A549 (cell line): Measurements from ENCODE around the gene CHST15. TPM values are rescaled to one million over a fixed set of nuclear protein-coding genes. Genes with fewer than 3 reads are reported as not detected.

Experiments used
- ATAC-seq, 2 experiments: fragments of 200-7000 bp in 1 of 2; fragments of >200 bp in 1 of 2; cut with Nextera tagmentation in 1 of 2; cut with Tn5 transposase in 1 of 2; 3 replicates each; pipeline versions ENCODE4 v1.8.0 to v1.9.1; 2018 to 2020; ENCODE audit warnings: mild to moderate bottlenecking in 1 of 2, moderate library complexity in 1 of 2
- CTCF ChIA-PET: fragments of 300-600 bp; sonication (Branson Sonifier 250); formaldehyde crosslinking; extraction: SDS; loops from one replicate; lab custom pipeline; 2021; ENCODE audit warnings: antibody characterized with exemption, inconsistent platforms; lab: Yijun Ruan, JAX
- POLR2A ChIA-PET: fragments of 350-600 bp; formaldehyde crosslinking; extraction: SDS; loops from one replicate; lab custom pipeline; 2021; ENCODE audit warnings: antibody characterized with exemption, inconsistent platforms; lab: Yijun Ruan, JAX
- DNase-seq, 2 experiments: peaks; one replicate each; pipeline versions ENCODE4 v3.0.0 to v3.0.0-alpha.2; 2011 to 2016; ENCODE audit warnings: low read depth in 1 of 2, low spot score in 1 of 2
- FAIRE-seq: peaks from 2 replicates; lab custom pipeline; 2011; peaks lifted over from hg19 to GRCh38; lab: Jason Lieb, UNC
- H3K27ac ChIP-seq, 2 experiments: fragments of >200 bp; sonication (Bioruptor Twin); formaldehyde crosslinking; 3 replicates each; pipeline ENCODE4 v1.5.1; 2016 to 2017
- H3K4me1 ChIP-seq: fragments of >200 bp; sonication (Bioruptor Twin); formaldehyde crosslinking; 3 replicates; pipeline ENCODE4 v1.6.1; 2016
- H3K4me2 ChIP-seq: fragments of >200 bp; sonication (Bioruptor Twin); formaldehyde crosslinking; 3 replicates; pipeline ENCODE4 v1.6.1; 2016
- H3K4me3 ChIP-seq: fragments of >200 bp; sonication (Bioruptor Twin); formaldehyde crosslinking; 3 replicates; pipeline ENCODE4 v1.5.1; 2016
- H3K9me3 ChIP-seq: fragments of >200 bp; sonication (Bioruptor Twin); formaldehyde crosslinking; 3 replicates; pipeline ENCODE4 v1.6.1; 2016
- ATOH8 ChIP-seq: fragments of 250-450 bp; sonication (Bioruptor Pico); IDR thresholded peaks from 2 replicates; pipeline ENCODE4 v1.5.0; 2020; ENCODE audit warnings: low read depth, mild to moderate bottlenecking, moderate library complexity
- BHLHE40 ChIP-seq: IDR thresholded peaks from 2 replicates; pipeline ENCODE4 v1.6.1; 2012; ENCODE audit warnings: low read depth, low read length, inconsistent platforms
- CBX2 ChIP-seq: fragments of 200-600 bp; sonication (generic); IDR thresholded peaks from 2 replicates; pipeline ENCODE4 v1.6.1; 2016; ENCODE audit warnings: low read depth, mild to moderate bottlenecking, borderline replicate concordance
- CHD4 ChIP-seq: fragments of 200-600 bp; sonication (generic); IDR thresholded peaks from 2 replicates; pipeline ENCODE4 v1.6.1; 2016; ENCODE audit warnings: antibody characterized with exemption, mild to moderate bottlenecking, borderline replicate concordance
- EHMT2 ChIP-seq: fragments of 200-600 bp; sonication (generic); IDR thresholded peaks from 2 replicates; pipeline ENCODE4 v1.6.1; 2016; ENCODE audit warnings: antibody characterized with exemption, low read depth, mild to moderate bottlenecking, moderate library complexity
- ELK1 ChIP-seq: fragments of 150-350 bp; IDR thresholded peaks from 2 replicates; pipeline ENCODE4 v1.6.1; 2014; ENCODE audit warnings: low read depth, mild to moderate bottlenecking, low read length
- ESRRA ChIP-seq: fragments of 150-350 bp; IDR thresholded peaks from 2 replicates; pipeline ENCODE4 v1.6.1; 2014; ENCODE audit warnings: mild to moderate bottlenecking, low read length, borderline replicate concordance
- FOSB ChIP-seq: fragments of 250-450 bp; sonication (Bioruptor Pico); IDR thresholded peaks from 2 replicates; pipeline ENCODE4 v1.5.0; 2020; ENCODE audit warnings: mild to moderate bottlenecking, moderate library complexity
- FOXS1 ChIP-seq: fragments of 250-450 bp; sonication (Bioruptor Pico); IDR thresholded peaks from 2 replicates; pipeline ENCODE4 v1.5.0; 2020; ENCODE audit warnings: mild to moderate bottlenecking, moderate library complexity
- GATA3 ChIP-seq: IDR thresholded peaks from 2 replicates; pipeline ENCODE4 v1.6.1; 2012; ENCODE audit warnings: borderline replicate concordance
- HDAC2 ChIP-seq: fragments of 200-600 bp; sonication (generic); IDR thresholded peaks from 2 replicates; pipeline ENCODE4 v1.6.1; 2016
- HES2 ChIP-seq: fragments of >200 bp; sonication (Bioruptor Twin); formaldehyde crosslinking; IDR thresholded peaks from 2 replicates; pipeline ENCODE4 v1.6.1; 2016
- HEYL ChIP-seq: fragments of 250-450 bp; sonication (Bioruptor Pico); IDR thresholded peaks from 2 replicates; pipeline ENCODE4 v1.8.0; 2021; ENCODE audit warnings: mild to moderate bottlenecking, moderate library complexity
- HOXB5 ChIP-seq: fragments of 250-450 bp; sonication (Bioruptor Pico); IDR thresholded peaks from 2 replicates; pipeline ENCODE4 v1.5.0; 2020; ENCODE audit warnings: mild to moderate bottlenecking, moderate library complexity
- KDM5A ChIP-seq: fragments of 200-600 bp; sonication (generic); IDR thresholded peaks from 2 replicates; pipeline ENCODE4 v1.6.1; 2016; ENCODE audit warnings: antibody characterized with exemption, mild to moderate bottlenecking
- MAZ ChIP-seq: fragments of 150-350 bp; IDR thresholded peaks from 2 replicates; pipeline ENCODE4 v1.6.1; 2014; ENCODE audit warnings: antibody characterized with exemption, low read depth, low read length, borderline replicate concordance
- MYC ChIP-seq: IDR thresholded peaks from 2 replicates; pipeline ENCODE4 v1.6.1; 2012; ENCODE audit warnings: mild to moderate bottlenecking, inconsistent platforms, low read length, improper control_type of control experiment, borderline replicate concordance
- NPAS2 ChIP-seq: fragments of 250-450 bp; sonication (Bioruptor Pico); IDR thresholded peaks from 2 replicates; pipeline ENCODE4 v1.8.0; 2022; ENCODE audit warnings: mild to moderate bottlenecking, moderate library complexity, borderline replicate concordance
- NR3C1 ChIP-seq: fragments of >200 bp; sonication (Bioruptor Twin); formaldehyde crosslinking; IDR thresholded peaks from 3 replicates; pipeline ENCODE4 v1.6.1; 2017
- RARB ChIP-seq: fragments of 250-450 bp; sonication (Bioruptor Pico); IDR thresholded peaks from 2 replicates; pipeline ENCODE4 v1.8.0; 2021; ENCODE audit warnings: mild to moderate bottlenecking, moderate library complexity
- RCOR1 ChIP-seq: fragments of 150-350 bp; IDR thresholded peaks from 2 replicates; pipeline ENCODE4 v1.6.1; 2014; ENCODE audit warnings: antibody characterized with exemption, low read length, low read depth
- REST ChIP-seq: fragments of 200-600 bp; sonication (generic); IDR thresholded peaks from 2 replicates; pipeline ENCODE4 v1.6.1; 2016; ENCODE audit warnings: antibody characterized with exemption, mild to moderate bottlenecking, moderate library complexity
- RFX5 ChIP-seq: fragments of 450-650 bp; IDR thresholded peaks from 2 replicates; pipeline ENCODE4 v1.7.1; 2014; ENCODE audit warnings: antibody characterized with exemption, mild to moderate bottlenecking, moderate library complexity
- SREBF2 ChIP-seq: fragments of 450-650 bp; IDR thresholded peaks from 2 replicates; pipeline ENCODE4 v1.6.1; 2014; ENCODE audit warnings: mild to moderate bottlenecking, moderate library complexity
- ZNF302 ChIP-seq: fragments of 250-450 bp; sonication (Bioruptor Pico); IDR thresholded peaks from 2 replicates; pipeline ENCODE4 v1.9.0; 2021; ENCODE audit warnings: inconsistent platforms, mild to moderate bottlenecking, moderate library complexity
- ZSCAN20 ChIP-seq: fragments of 250-450 bp; sonication (Bioruptor Pico); IDR thresholded peaks from 2 replicates; pipeline ENCODE4 v1.8.0; 2022; ENCODE audit warnings: mild to moderate bottlenecking, moderate library complexity
- WGBS: methylation state at CpG from one replicate; pipeline ENCODE4 v1.1.6; 2017; ENCODE audit errors: missing lambda C conversion rate; 5-methylcytosine and 5-hydroxymethylcytosine counted together
- polyA plus RNA-seq, 4 experiments: library from polyadenylated mRNA; depleted of rRNA in 3 of 4; stranded (reverse); fragments of >200 nt; fragmentation: RNase III in 1 of 4; extraction: RNeasy Plus Mini Kit Qiagen cat#74134 plus additional on column Dnase treatment in 1 of 4; gene quantifications; 2 replicates in 3 of 4; 3 replicates in 1 of 4; pipeline ENCODE4 v1.2.3, GENCODE V29; 2011 to 2017
- TF ChIP-seq, protein P1 (sequence below): fragments of 450-650 bp; IDR thresholded peaks from 2 replicates; pipeline ENCODE4 v1.6.1; 2014; ENCODE audit warnings: antibody characterized with exemption

CHST15 gene
- polyA plus RNA-seq, 2 of the 4 experiments (the other 2 are of a cell fraction) = 5.1 to 10.3 TPM

- Histone ChIP-seq H3K4me1 (no peaks in the 10 kb centered on the region), H3K27ac (no peak overlapping the region), H3K9me3 (no peaks in the 10 kb centered on the region), H3K4me3 (no peak overlapping the region), H3K4me2 (no peak overlapping the region)
- TF ChIP-seq HES2 = no peak
- TF ChIP-seq HOXB5 (CRISPR knock-in tag) = no peak
- TF ChIP-seq CBX2 = no peak
- no peak for TF ChIP-seq MYC
- no peak for TF ChIP-seq NR3C1
- TF ChIP-seq RFX5 = no peak
- TF ChIP-seq MAZ = no peak
- no peak for TF ChIP-seq NPAS2
- no peak for TF ChIP-seq EHMT2
- no peak for TF ChIP-seq FOXS1
- no peak for TF ChIP-seq KDM5A
- no peak for TF ChIP-seq ELK1
- no peak for TF ChIP-seq HDAC2
- no peak for TF ChIP-seq ZNF302 (CRISPR knock-in tag)
- FAIRE-seq (no peak), ATAC-seq (no peak), DNase-seq (no peak)
- ChIA-PET CTCF (interaction anchor here (0.6 to 14.1 kb wide), 3 partner anchors 10 to 384 kb away, joined by 3 to 581 read pairs (median 38); no protein-coding TSS in a partner anchor), POLR2A (no interaction called here)
- WGBS = 77% methylated on average over 12 of the region's 12 CpGs
These were observed 87.4 kb downstream of the CHST15 start for GRCh38 chr10:124005991-124006392.

DNA sequence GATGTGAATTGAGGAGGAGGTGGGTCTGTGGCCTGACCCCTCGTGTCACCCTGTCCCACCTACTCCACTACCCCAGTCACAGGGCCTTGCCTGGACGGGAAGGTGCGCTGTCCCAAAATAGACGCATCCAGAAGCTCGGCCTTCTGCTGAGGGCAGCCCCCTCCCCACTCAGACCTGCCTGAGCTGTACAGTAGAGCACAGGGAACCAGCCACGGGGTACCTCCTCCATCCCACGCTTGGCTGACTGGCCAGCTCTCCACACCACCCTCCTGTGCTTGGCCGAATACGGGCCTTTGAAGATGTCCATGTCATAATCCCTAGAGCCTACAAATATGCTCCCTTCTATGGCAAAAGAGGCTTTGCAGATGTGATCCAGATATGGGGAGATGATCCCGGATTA is 88.3 kb downstream of the CHST15 start:
- TF ChIP-seq ZSCAN20 (CRISPR knock-in tag) = no peak
- TF ChIP-seq SREBF2 = no peak
- TF ChIP-seq NR3C1 = no peak
- no peak for TF ChIP-seq CHD4
- TF ChIP-seq ZNF302 (CRISPR knock-in tag) = no peak
- TF ChIP-seq HEYL (CRISPR knock-in tag) = no peak
- TF ChIP-seq ATOH8 (CRISPR knock-in tag) = no peak
- TF ChIP-seq RCOR1 = no peak
- TF ChIP-seq NPAS2 = no peak
- TF ChIP-seq BHLHE40 = no peak
- TF ChIP-seq CBX2 = no peak
- TF ChIP-seq GATA3 = no peak
- TF ChIP-seq, protein P1, sequence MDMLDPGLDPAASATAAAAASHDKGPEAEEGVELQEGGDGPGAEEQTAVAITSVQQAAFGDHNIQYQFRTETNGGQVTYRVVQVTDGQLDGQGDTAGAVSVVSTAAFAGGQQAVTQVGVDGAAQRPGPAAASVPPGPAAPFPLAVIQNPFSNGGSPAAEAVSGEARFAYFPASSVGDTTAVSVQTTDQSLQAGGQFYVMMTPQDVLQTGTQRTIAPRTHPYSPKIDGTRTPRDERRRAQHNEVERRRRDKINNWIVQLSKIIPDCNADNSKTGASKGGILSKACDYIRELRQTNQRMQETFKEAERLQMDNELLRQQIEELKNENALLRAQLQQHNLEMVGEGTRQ = no peak
- TF ChIP-seq FOSB (CRISPR knock-in tag) = no peak
- no peak for TF ChIP-seq ESRRA
- no peak for TF ChIP-seq KDM5A
- no peak for TF ChIP-seq RARB (CRISPR knock-in tag)
- no peak for TF ChIP-seq ELK1
- TF ChIP-seq REST = no peak
- no peak for DNase-seq
- Histone ChIP-seq H3K4me1 (no peaks in the 10 kb centered on the region), H3K4me3 (no peak overlapping the region), H3K4me2 (no peak overlapping the region), H3K9me3 (no peaks in the 10 kb centered on the region), H3K27ac (no peak overlapping the region)
- WGBS = 73% methylated on average over 9 of the region's 10 CpGs
- ChIA-PET POLR2A (no interaction called here), CTCF (interaction anchor here (0.6 to 14.1 kb wide), 4 partner anchors 9 to 1369 kb away, joined by 3 to 581 read pairs (median 20); no protein-coding TSS in a partner anchor)
- no peak for FAIRE-seq
- no peak for ATAC-seq
